Skin epidermis (tissue), 12 donors: ENCODE data around the gene TNF.
A peak's percentile ranks its signal among the peaks of the same experiment; 100 is the strongest.
"Not testable (repeated sequence)": the region's sequence is repeated elsewhere in the genome, so short reads cannot be mapped to it uniquely, and the experiment has no call there.

Experiments
- H3K27ac ChIP-seq, 21 experiments: fragments of 200-600 bp; sonication (generic) in 11 of 21; one replicate each; pipeline ENCODE4 v1.5.0; 2020; ENCODE audit warnings: mild to moderate bottlenecking in 3 of 21, inconsistent platforms in 2 of 21, moderate library complexity in 2 of 21
- H3K4me3 ChIP-seq, 7 experiments: fragments of 200-600 bp; sonication (generic) in 2 of 7; one replicate each; pipeline ENCODE4 v1.5.0; 2020; ENCODE audit warnings: inconsistent platforms in 2 of 7, mild to moderate bottlenecking in 2 of 7, moderate library complexity in 1 of 7

Gene TNF

GRCh38 chr6:31541658-31542521 lies 33.5 kb upstream of the TNF start, which contains the start of gene DDX39B:
Gene DDX39B (minus strand): TSS chr6:31542003. CDS start chr6:31540532, 1,471 bp downstream.
- peak within 1 kb of the TSS; percentile 80 to 99 (median 95) for H3K27ac ChIP-seq

GRCh38 chr6:31543639-31544038 lies 31.7 kb upstream of the TNF start:
- Histone ChIP-seq H3K4me3 (no peak overlapping the region), H3K27ac (no peak overlapping the region)

More at GRCh38 chr6:31541658-31542521, 33.5 kb upstream of the TNF start, which contains the start of gene DDX39B:
- H3K4me3 ChIP-seq: peak within 1 kb of the TSS; percentile 49 to 82 (median 67)

GRCh38 chr6:31544676-31545075 lies 30.7 kb upstream of the TNF start:
- H3K4me3 ChIP-seq: no peak overlapping the region
- H3K27ac ChIP-seq: no peak overlapping the region

- no peak overlapping the region for H3K4me3 ChIP-seq
- no peak overlapping the region for H3K27ac ChIP-seq
These were observed 30.1 kb upstream of the TNF start for GRCh38 chr6:31545291-31545690.

- peak within 1 kb of the TSS; percentile 26 to 44 (median 34) for H3K4me3 ChIP-seq
- H3K27ac ChIP-seq: peak within 1 kb of the TSS in 20 of 21 experiments; percentile 66 to 95 (median 83)
These were observed 28.9 kb upstream of the TNF start, which contains the start of gene ATP6V1G2 for GRCh38 chr6:31546339-31546957. Gene ATP6V1G2 (minus strand): TSS chr6:31546608. CDS start chr6:31546559, 49 bp downstream.

GRCh38 chr6:31546958-31547726 lies 28.2 kb upstream of the TNF start, which contains the start of gene NFKBIL1:
Gene NFKBIL1 (plus strand): TSS chr6:31547608. CDS start chr6:31547695, 87 bp downstream.
- peak within 1 kb of the TSS; percentile 26 to 44 (median 34) for H3K4me3 ChIP-seq
- H3K27ac ChIP-seq: peak within 1 kb of the TSS in 20 of 21 experiments; percentile 66 to 95 (median 83)

GRCh38 chr6:31547727-31548543 lies 27.4 kb upstream of the TNF start:
- H3K27ac ChIP-seq: peak overlapping the region in 20 of 21 experiments; percentile 66 to 95 (median 83)

GRCh38 chr6:31548544-31548873 lies 26.9 kb upstream of the TNF start:
- peak overlapping the region in 1 of 7 experiments; percentile 43 for H3K4me3 ChIP-seq
- H3K27ac ChIP-seq: peak overlapping the region in 16 of 21 experiments; percentile 66 to 95 (median 84)

More at GRCh38 chr6:31547727-31548543, 27.4 kb upstream of the TNF start:
- H3K4me3 ChIP-seq: peak overlapping the region; percentile 26 to 44 (median 34)

GRCh38 chr6:31551371-31551770 lies 24.0 kb upstream of the TNF start:
- not testable (repeated sequence) for H3K27ac ChIP-seq

GRCh38 chr6:31556307-31556706 lies 19.1 kb upstream of the TNF start:
- no peak overlapping the region for H3K4me3 ChIP-seq
- peak overlapping the region in 5 of 21 experiments; percentile 5 to 59 (median 47) for H3K27ac ChIP-seq

More at GRCh38 chr6:31551371-31551770, 24.0 kb upstream of the TNF start:
- H3K4me3 ChIP-seq: not testable (repeated sequence)

GRCh38 chr6:31557443-31558317 lies 17.7 kb upstream of the TNF start:
- H3K4me3 ChIP-seq: no peak overlapping the region
- H3K27ac ChIP-seq: peak overlapping the region in 18 of 21 experiments; percentile 2 to 89 (median 73)

- H3K27ac ChIP-seq: peak overlapping the region in 19 of 21 experiments; percentile 2 to 89 (median 71)
- peak overlapping the region in 1 of 7 experiments; percentile 12 for H3K4me3 ChIP-seq
These were observed 17.1 kb upstream of the TNF start for GRCh38 chr6:31558318-31558625.

- peak overlapping the region in 1 of 7 experiments; percentile 12 for H3K4me3 ChIP-seq
These were observed 16.5 kb upstream of the TNF start for GRCh38 chr6:31558631-31559500.

GRCh38 chr6:31559606-31559957 lies 15.8 kb upstream of the TNF start:
- Histone ChIP-seq H3K27ac (peak overlapping the region in 17 of 21 experiments; percentile 51 to 89 (median 75)), H3K4me3 (peak overlapping the region in 1 of 7 experiments; percentile 15)

More at GRCh38 chr6:31558631-31559500, 16.5 kb upstream of the TNF start:
- peak overlapping the region in 19 of 21 experiments; percentile 46 to 89 (median 71) for H3K27ac ChIP-seq

- Histone ChIP-seq H3K27ac (peak overlapping the region in 17 of 21 experiments; percentile 51 to 89 (median 75)), H3K4me3 (peak overlapping the region in 1 of 7 experiments; percentile 15)
These were observed 15.2 kb upstream of the TNF start for GRCh38 chr6:31559958-31560696.

GRCh38 chr6:31560697-31561058 lies 14.7 kb upstream of the TNF start:
- Histone ChIP-seq H3K4me3 (no peak overlapping the region), H3K27ac (peak overlapping the region in 17 of 21 experiments; percentile 50 to 89 (median 75))
